ENCODE measurements around the gene PPP1R3F. TPM values are rescaled to one million over a fixed set of nuclear protein-coding genes. Genes with fewer than 3 reads are reported as not detected.

The PPP1R3F gene
- total RNA-seq, 1 experiment from 2014 or later, result 7.3 TPM

- no peak for DNase-seq (ENCODE audit: low spot score)
Measured at GRCh38 chrX:49249616-49250015, 20.0 kb upstream of the PPP1R3F start.

DNA sequence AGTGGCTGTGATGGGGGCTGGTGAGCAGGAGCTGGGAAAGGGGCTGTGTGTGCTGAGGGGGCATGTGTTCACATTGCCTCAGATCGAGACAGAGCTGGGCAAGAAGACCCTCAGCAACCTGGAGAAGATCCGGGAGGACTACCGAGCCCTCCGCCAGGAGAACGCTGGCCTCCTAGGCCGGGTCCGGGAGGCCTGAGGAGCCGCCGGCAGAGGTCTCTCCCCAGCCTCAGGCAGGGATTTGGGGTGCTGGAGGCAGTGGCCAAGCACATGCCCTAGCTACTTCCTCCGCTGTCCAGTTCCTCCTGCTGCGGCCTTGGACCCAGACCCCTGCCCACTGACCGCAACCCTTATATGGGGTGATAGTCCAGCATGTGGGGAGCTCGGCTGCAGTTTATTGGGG is 19.5 kb upstream of the PPP1R3F start:
- no peak for DNase-seq (ENCODE audit: low spot score)

DNA sequence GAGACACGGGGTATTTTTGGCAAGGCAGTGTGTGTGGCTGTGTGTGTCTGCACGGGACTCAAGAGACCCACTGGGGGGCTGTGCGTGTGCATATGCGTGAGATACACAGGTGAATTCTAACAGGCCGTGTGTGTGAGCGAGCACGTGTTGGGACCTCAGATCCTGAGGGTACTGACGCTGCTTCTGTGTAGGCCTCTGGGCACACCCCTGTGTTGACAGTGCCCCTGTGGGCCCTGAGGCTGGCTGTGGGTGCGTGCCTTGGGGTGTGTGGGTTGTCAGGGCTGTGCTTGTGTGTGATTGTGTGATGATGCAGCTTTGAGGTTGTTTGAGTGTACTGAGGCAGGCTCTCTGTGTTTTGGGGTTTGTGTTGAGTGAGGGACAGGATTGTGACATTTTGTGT is 19.0 kb upstream of the PPP1R3F start:
- DNase-seq (ENCODE audit: low spot score), result no peak

GRCh38 chrX:49251325-49251724 is 18.3 kb upstream of the PPP1R3F start:
- no peak for DNase-seq (ENCODE audit: low spot score)

GRCh38 chrX:49254639-49255038 is 15.0 kb upstream of the PPP1R3F start:
- DNase-seq (ENCODE audit: low spot score), result no peak

- DNase-seq (ENCODE audit: low spot score), result no peak
Measured at GRCh38 chrX:49256268-49256995, 13.2 kb upstream of the PPP1R3F start.

GRCh38 chrX:49257074-49257790 is 12.4 kb upstream of the PPP1R3F start:
- no peak for DNase-seq (ENCODE audit: low spot score)

DNA sequence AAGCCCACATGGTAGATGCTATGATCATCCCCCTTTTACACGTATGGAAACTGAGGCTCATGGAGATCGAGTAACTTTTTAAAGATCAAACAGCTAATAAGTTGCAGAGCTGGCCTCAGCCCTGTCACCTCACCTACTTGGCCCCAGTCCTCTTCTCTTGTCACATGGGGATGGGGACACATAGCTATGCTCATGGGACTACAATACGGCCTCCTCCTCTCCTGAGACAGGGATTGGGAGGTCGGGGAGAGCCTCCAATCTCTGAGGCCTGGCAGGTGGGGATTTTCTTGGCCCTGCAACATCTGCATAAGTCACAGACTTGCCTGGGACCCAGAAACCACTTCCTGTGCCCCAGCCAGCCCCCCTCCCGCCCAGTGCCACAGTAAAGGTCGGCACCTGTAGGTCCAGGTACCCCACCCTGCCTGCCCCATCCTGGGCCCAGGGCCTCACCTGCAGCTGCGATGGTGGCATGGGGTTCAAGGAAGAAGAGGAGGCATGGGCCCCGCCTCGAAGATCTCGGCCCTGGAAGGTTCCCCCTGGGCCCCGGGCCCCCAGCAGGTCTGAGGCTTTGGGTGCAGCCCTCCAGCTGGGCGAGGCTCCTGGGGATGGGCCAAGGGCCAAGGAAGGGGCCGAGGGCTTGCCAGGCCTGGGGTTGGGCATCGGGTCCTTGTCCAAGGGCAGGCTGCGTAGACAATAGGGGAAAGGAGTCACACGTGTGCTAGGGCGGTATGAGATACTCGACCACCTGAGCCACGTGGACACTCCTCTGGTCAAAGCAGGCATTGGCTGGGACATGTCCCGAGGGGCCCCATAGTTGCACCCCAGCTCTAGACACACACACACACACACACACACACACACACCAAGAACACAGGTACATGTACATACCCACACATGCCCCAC is 11.5 kb upstream of the PPP1R3F start:
- no peak for DNase-seq (ENCODE audit: low spot score)

DNA sequence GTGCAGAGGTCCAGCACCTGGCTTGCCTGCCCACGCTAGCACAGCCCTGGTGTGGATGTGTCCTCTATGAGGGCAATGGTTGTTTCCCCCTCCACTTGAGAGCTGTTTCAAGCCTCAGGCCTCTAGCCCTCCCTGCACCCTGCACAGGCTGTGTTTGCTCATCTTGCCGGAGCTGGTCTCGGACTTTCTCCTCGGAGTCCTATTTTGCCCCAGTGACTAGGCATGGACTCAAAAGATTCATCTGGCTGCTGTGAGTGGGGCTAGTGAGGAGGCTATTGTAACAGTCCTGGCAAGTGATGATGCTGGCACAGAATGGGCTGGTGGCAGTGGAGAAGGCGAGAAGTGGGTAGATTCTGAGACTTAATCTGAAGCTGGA is 10.9 kb upstream of the PPP1R3F start:
- no peak for DNase-seq (ENCODE audit: low spot score)

DNA sequence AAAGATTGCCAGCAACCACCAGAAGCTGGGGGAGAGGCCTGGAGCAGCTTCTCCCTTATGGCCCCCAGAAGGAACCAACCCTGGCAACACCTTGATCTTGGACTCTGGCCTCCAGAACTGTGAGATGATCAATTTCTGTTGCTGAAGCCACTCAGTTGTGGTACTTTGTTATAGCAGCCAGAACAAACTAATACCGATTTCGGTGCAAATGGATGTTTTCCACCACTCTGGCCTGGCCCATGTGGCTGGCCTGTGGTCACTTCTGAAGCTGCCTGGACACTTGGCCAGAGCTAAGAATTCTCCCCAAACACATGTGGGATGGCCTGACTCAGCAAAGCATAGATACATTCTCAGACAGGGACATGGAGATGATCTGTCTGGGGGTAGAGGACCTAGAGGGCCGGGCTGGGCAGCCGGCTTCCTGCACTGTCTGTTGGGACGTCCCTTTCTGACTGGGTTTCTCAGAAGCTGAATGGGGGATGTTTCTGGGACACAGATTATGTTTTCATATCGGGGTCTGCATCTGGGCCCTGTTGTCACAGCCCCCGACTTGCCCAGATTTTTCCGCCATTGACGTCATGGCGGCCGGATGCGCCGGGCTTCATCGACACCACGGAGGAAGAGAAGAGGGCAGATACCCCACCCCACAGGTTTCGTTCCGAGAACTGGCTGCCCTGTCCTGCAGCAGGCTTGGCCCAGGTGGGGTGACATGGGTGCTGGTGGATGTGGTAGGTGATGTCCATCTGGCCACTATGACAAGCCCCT is 9.2 kb upstream of the PPP1R3F start:
- no peak for DNase-seq (ENCODE audit: low spot score)

GRCh38 chrX:49262603-49263002 is 7.0 kb upstream of the PPP1R3F start:
- no peak for DNase-seq (ENCODE audit: low spot score)

DNA sequence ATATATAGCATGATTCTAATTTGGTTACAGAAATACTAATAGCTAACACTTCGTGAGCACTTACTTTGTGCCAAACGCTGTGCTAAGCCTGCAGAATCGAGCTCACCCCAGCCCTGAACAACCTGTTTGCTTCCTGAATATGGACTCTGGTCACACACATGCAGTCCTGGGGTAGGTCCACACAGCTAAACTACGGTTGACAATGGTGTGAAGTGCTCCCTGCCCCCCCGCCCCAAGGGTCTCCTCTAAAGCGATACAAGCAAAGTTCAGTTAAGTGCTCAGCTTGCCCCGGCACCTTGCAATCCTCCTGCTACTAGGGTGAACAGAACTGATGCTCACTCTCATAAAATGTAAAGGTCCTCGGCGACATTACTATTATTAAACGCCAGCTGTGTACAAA is 6.0 kb upstream of the PPP1R3F start:
- DNase-seq (ENCODE audit: low spot score), result no peak

- DNase-seq (ENCODE audit: low spot score), result no peak
Measured at GRCh38 chrX:49264460-49264859, 5.1 kb upstream of the PPP1R3F start, which contains the start of gene FOXP3. TSS of gene FOXP3 (minus strand) at chrX:49264710. CDS start at chrX:49258505, 6,205 bp downstream.

DNA sequence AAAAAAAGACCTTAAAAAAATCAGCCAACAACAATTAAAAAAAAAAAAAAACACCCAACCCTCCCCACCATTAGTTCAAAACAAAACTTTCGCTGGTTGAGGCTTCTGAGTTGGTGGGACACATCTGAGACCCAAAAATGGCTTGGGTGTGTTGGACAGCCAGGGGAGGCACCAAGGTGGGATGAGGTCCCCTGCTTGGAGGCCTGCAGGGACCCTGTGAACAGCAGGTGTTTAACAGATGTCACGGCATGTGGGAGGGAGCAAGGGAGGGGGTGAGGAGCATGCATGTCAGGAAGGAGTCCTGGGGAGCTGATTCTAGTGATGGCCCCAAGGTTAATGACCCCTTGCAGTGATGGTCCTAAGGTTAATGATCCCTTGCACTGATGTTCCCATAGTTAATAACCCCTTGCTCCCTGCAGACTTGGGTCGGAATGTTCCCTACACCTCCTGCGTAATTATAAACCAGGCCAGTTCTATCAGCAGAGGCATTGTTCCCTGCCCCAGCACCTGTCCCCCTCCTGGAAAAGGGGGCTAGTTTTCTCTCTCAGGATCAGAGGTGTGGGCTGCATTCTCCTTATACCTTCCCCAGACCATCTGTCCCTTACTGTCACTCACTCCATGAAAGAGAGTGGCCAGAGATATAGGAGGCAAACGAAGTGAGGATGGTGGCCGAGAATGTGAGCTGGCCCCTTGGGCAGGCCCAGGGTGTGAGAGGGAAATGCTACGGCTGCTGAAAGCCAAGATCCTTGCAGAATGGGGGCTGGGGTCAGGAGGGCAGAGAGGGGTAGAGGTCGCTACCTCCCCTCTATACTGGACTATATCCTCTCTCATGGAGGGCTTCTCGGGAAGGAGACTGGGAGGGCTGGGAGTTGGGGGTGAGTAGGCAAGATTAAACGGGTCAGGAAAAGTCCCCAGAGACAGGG is 2.8 kb upstream of the PPP1R3F start:
- no peak for DNase-seq (ENCODE audit: low spot score)

- no peak for DNase-seq (ENCODE audit: low spot score)
Measured at GRCh38 chrX:49268702-49269009, 937 bp upstream of the PPP1R3F start.

- peak; percentile 97 for DNase-seq (ENCODE audit: low spot score)
Measured at GRCh38 chrX:49269010-49269766, 405 bp upstream of the PPP1R3F start.

GRCh38 chrX:49270249-49270921 is 792 bp downstream of the PPP1R3F start:
- DNase-seq (ENCODE audit: low spot score), result no peak

GRCh38 chrX:49271341-49271740 is 1.7 kb downstream of the PPP1R3F start:
- peak; percentile 11 for DNase-seq (ENCODE audit: low spot score)

GRCh38 chrX:49272421-49272820 is 2.8 kb downstream of the PPP1R3F start:
- no peak for DNase-seq (ENCODE audit: low spot score)

Measured in HT-29 (cell line).